HT1080 (cell line): Measurements from ENCODE around the gene ST3GAL5. TPM values are rescaled to one million over a fixed set of nuclear protein-coding genes. Genes with fewer than 3 reads are reported as not detected.
"Not testable (repeated sequence)": the region's sequence is repeated elsewhere in the genome, so short reads cannot be mapped to it uniquely, and the experiment has no call there.

Experiments used
- DNase-seq: peaks from one replicate; pipeline ENCODE4 v3.0.0-alpha.2; 2015; ENCODE audit warnings: low read depth
- polyA plus RNA-seq, 2 experiments: library from polyadenylated mRNA; depleted of rRNA; stranded (reverse); fragments of >200 nt; gene quantifications; 2 replicates each; pipeline ENCODE4 v1.2.3, GENCODE V29; 2015
- total RNA-seq: library from RNA; depleted of rRNA; stranded (reverse); fragments of >200 nt; shearing (Covaris generic); gene quantifications from 2 replicates; pipeline ENCODE4 v1.2.3, GENCODE V29; 2014; rRNA removed

Gene ST3GAL5
- total RNA-seq, result 1.2 TPM in 2 replicates
- polyA plus RNA-seq (2015; cell fraction: cytosol; rRNA removed), result 2.0 and 2.9 TPM in 2 replicates
- 2.4 and 2.5 TPM in 2 replicates for polyA plus RNA-seq (2015; cell fraction: nucleus; rRNA removed)

DNA sequence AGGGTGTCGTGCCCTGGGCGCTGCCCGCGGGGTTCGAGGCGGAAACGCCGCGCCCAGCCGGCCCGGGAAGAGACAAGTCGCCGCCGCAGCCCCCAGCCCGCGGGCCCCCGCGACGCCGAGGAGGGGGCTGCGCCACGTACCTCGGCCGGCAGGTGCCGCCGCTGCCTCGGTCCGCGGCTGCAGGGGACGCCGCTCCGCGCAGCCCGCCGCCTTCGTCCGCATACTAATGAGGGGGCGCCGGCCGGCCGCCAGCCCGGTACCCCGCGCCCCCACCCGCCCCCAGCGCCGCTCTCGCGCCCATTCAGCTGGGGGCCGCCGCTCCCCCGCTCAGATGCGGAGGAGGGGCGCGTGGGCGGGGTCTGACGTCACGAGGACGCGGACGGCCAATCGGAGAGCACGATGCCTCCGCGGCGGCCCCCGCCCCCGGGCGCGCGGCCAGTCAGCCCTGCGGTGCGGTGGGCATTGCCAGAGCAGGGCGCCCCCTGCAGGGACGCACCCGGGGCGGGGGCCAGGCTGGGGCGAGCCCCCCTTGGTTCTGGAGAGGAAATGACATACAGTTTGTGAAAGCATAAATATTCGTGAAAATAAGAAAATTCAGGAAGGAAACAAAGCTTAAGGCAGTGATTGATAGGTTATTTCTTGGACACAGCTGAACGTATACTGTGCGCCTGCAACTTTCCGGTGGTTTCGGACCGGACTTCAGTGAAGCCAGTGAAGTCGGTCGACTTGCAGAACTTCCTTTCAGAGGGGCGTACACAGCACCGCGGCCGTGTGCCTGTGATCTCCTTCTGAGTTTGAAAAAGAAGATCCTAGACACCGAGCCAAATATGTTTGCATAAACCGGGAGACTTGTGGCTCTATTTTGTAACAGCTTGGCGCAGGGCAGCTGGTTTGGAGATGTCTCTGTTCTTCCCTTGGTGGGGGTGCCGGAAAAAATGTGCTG lies at the start of gene ST3GAL5:
ST3GAL5 (minus strand) TSS at position 307 of the 943 bp plus-strand sequence; CDS start at position 222, 85 bp downstream.
- DNase-seq, result peak; percentile 68

DNA sequence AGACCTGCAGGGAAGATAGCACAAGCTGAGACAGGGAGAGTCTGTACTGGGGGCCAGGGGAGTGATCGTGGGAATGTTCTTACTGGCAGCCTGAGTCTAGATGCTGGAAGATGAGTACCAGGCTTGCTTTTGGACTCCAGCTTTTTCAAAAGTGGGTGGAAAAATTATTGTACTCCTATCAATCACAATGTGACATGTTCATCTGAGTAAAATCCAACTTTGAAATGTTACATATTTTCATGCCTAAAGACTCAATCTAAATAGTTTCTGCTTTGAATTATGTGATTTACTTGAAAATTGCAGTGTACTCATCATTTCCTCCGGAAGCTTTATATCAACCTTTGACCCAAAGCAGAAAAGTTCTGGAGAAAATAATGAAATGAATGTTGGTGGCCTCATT lies 49.7 kb upstream of the ST3GAL5 start:
- DNase-seq, result no peak

DNA sequence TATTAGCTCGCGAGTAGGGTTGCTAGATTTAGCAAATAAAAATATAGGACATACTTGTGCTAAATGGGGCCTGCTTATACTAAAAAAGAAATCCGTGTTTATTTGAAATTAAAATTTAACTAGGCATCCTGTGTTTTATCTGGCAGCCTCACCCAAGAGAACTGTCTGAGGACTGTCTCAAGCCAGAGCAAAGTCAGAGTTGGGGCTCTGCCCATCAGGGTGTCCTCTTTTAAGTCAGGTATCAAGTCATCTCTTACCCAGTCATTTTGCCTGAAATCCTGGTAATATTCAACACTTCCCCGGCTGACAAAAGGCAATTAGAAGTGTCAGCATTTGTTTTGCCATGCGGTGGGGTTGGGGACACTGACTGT lies 48.3 kb upstream of the ST3GAL5 start:
- no peak for DNase-seq

DNA sequence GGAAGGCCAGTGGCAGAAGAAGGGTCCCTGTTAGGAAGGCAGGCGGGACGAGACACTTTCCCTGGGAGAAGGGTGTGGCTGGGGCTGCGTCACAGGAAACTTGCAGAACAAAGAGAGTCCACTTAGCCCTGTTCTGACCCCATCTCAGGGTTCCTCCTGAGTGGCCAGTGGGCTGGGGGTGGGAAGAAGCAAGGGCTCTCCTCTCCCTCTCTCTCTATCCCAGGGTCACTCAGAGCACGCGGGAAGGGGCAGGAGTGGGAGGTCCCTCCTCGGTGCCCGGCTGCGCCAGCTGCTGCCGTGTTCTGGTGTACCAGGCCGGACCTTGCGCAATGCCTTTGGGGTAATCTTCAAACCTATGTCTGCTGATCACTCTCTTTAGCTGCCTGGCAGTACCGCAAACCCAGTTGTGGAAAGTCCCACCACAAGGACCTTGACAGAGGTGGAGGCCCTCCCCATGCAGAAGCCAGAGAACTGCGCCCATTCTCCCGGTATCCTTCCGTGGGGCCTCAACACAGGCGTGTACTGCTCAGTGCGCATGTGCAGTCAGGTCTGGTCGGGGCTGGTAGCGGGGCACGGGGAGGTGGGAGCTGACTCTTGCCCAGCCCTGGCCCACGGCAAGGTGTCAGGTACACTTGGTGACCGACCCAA lies 47.8 kb upstream of the ST3GAL5 start:
- no peak for DNase-seq

DNA sequence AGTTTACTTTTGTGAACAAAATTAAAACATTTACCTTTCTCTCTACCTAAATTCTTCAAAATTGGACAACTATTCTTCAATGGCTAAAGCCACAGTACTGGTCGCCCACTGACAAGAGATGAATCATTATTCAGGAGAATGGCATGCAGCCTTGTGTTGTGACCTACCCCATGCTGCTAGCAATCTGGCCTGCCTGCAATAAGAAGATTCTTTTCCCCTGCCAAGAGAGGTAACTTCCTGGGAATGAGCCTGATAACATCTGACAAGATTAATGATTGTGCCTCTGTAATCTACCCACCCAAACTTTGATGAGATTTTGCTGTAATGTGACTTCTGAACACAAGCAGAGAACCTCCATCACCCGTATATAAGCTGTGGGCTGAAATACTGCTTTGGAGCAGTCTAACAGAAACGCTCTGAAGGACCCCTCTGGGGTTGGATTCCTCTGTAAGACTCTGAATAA lies 47.0 kb upstream of the ST3GAL5 start:
- DNase-seq, result peak; percentile 61

DNA sequence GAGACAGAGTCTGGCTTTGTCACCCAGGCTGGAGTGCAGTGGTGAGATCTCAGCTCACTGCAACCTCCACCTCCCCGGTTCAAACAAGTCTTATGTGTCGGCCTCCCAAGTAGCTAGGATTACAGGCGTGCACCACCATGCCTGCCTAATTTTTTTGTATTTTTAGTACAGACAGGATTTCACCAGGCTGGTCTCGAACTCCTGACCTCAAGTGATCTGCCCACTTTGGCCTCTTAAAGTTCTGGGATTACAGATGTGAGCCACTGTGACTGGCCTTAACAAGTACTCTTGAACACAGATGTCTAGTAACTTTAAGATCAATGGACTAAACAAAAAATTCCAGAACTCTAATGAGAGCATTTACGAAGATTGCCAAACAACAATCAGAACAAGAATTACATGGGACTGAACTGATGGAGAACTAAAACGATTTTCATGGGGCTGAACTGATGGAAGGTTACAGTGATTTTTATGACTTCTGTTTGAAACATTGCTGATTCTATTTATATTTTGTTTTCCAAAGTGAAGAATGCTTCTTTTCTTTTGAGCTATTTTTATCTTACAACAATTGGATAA lies 46.5 kb upstream of the ST3GAL5 start:
- DNase-seq, result no peak

DNA sequence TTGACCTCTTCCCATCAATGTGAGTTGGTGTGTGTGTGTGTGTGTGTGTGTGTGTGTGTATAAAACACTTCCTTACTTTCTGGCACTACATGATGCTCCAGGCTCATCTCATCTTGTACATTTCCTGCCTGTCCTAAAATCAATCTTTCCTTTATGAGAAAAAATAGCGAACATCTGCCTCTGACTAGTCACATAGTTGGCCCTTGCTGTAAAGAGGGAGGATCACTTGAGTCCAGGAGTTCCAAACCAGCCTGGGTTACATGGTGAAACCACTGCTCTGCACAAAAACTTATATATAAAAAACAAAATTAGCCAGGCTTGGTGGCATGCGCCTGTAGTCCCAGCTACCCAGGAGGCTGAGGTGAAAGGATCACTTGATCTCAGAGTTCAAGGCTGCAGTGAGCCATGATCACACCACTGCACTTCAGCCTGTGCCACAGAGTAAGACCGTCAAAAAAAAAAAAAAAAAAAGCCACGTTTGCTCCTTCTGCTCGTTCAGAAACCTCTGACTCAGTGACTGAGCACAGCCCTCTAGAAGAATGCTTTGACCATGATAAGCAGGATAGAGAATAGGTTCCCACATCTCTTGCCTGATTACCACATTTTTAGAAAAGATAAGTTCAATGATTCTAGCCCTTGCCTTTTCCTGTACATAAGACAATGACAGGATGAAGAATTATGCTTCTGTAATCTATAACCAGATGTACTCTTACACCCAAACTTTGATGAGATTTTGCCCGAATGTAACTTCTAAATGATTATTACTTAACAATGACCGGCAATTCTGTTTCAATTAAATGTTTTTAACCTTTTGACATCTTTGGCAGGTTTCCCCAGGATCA lies 45.2 kb upstream of the ST3GAL5 start:
- peak; percentile 59 for DNase-seq

DNA sequence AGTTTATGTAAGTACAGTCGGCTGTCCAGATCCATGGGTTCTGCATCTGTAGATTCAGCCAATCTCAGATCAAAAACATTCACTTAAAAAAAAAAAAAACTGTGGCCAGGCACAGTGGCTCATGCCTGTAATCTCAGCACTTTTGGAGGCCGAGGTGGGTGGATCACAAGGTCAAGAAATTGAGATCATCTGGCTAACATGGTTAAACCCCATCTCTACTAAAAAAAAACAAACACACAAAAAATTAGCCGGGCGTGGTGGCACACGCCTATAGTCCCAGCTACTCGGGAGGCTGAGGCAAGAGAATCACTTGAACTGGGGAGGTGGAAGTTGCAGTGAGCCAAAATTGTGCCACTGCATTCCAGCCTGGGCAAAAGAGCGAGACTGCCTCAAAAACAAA lies 42.4 kb upstream of the ST3GAL5 start:
- DNase-seq, result not testable (repeated sequence)

DNA sequence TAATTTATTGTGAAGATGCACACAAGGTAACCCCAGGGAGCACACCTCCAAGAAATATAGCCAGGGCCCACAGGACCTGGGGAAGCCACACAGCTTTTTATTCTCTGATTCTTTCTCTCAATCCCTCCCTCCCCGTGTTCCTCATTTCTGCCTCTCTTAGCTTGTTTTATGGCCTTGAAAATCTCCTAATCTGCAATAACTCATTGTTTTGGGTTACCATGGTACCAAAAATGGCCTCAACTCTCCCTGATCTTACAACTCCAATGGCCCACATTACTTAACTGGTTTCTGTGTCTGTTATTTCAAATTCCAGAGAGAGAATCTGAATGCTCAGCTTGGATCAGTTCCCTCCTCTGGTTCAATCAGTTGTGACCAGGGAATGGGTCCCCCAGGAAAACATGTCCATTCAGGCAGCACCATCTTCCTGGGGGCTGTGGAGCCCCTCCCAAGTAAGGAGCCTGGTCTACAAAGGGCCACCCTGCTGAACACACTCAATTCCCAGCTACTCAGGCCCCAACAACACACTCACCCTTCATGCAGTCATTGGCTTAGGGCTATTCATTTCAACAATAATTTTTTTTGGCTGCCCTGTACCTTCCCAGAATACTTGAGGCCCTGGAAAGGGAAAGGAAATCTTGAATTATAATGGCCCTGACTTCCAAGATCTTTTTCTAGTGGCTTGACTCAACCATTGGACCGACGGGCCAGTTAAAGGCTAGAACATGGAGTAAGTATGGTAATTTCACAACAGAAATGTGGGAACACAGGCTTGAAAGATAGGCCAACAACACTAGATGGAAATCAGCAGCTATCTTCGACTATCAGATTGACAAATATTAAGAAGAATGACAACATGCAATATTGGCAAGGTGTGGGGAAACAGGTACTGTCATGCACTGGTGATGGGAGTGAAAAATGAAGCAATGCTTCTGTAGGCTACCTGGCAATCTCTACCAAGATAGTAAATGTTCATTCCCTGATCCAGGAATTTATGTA lies 41.6 kb upstream of the ST3GAL5 start:
- no peak for DNase-seq

DNA sequence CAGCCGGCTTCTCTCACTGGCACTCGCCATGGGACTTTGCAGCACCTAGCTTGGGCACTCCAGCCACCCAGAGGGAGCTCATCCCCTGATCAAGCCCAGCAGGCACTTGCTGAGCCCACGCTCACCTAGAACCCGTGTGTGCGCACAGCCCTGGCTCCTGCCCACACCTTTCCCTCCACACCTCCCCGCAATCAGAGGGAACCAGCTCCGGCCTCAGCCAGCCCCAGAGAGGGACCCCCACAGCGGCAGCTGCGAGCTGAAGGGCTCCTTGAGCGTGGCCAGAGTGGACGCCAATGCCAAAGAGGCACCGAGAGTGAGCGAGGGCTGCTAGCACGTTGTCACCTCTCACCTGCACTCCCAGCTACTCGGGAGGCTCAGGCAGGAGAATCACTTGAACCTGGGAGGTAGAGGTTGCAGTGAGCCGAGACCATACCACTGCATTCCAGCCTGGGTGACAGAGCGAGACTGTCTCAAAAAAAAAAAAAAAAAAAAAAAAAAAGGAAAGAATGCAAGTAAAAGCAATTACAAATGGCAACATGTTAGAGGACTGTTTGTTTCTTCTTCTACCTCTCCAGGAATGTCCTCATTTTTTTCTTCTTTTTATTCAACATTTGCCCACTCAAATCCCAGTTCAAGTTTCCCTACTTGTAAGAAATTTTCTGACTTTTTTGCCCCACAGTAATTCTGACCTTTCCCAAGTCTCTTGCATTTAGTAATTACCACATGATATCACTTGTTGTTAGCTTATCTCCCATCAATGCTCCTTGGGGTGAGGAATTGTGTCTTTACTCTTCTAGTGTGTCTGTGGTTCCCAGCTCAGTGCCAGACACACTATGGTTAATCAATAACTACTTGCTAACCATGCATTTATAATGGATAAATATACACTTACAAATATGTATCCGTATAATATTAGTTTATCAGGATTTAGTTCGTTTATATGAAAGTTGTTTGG lies 40.6 kb upstream of the ST3GAL5 start:
- no peak for DNase-seq

DNA sequence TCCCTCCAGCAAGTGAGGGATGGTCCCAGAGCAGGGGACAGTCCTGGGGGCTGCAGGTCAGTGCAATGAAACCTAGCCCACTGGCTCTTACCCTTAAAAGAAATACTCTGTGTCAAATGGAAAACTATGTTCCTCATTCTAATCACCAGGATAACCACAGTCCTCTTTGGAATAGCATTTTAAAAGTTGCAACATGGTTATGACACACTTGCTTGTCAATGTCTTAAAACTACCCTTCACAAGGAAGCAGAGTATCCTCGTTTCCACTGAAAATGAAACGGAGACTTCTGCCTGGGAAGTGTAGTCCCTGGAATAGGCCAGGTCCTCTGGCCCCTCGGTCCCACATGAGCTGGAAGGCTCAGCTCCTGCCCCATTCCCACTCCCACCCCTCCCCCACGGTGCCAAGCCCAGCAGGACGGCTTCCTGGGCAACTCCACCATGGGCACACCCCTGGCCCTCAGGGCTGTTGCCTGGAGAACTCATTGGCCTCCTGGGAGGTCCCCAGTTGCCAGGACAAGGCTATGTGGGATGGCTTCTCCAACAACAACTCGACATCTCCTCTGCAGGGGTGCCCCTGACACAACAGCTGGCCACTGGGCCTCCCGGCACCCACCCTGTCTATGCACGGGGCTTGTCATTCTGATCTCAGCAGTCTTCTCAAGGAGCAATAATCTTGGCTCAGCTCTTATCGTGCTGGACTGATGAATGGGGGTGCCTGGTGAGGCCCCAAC lies 38.3 kb upstream of the ST3GAL5 start:
- DNase-seq, result no peak

DNA sequence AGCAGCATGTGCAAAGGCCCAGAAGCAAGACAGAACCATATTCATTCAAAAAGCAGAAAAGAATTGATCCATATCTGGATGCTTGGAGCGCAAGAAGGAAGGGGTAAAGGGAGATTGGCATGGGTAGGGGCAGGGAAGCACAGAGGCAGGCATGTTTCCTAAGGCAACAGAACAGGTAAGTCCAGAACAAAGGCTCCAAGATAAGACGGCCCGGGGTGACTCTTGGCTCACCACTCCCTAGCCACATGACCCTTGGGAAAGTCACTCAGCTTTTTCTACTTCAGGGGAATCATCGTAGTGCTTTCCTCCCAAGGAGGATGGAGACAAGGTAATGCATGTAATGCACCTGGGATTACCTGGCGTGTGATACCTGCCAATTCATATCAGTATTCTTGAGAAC lies 37.7 kb upstream of the ST3GAL5 start:
- no peak for DNase-seq

DNA sequence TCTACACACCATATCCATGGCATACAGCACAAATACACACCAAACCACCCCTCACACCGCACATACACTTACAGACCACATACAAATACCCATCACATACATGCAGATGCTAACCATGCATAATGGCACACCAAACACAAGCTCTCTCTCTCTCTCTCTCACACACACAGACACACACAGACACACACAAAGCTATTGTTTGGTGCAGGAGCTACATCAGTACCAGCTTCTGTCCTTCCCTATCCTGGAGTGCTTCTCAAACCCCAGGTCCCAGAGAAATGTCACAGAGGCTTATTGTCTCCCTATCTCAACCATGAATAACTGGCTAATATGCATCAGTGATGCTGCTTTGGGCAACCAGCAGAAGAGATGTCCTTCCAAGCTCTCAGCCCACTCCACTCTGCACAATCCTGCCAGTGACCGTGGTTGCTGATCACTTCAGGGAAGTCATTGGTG lies 36.5 kb upstream of the ST3GAL5 start:
- DNase-seq, result no peak

DNA sequence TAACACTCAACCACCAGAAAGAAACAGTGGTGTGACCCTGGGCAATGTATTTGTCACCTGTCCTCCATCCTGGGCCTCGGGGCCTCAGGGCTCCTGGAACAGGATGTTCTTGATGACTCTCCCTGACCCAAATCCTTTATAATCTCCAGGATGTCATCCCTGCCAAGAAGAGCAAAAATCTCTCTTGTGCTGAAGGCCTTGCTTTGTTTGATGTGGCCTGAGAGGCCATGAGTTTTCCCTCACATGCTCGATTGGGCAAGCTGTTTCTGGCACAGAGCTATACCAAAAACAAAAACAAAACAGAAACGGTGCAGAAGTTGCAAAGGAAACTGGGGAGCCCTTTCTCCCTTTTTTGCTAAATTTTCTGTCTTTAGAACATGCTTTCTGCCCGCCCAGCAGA lies 35.7 kb upstream of the ST3GAL5 start:
- DNase-seq, result peak; percentile 66

DNA sequence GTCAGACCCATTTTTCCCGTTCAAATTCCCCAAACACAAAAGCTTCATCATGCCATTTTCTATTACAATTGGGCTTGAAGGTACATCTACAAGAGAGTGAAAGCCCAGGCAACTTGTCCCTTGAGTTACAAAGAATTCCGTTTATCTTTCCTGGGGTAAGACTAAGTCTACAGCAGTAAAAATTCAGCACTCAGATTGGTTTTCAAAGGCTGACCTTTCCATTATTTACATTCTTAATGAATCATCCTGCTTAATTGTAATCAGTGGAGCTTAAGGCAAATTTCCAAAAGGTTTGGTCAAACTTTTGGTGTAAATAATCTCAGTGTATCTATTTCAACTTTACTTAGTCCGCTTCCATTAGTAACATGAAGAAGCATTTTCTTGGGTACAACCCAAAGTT lies 33.4 kb upstream of the ST3GAL5 start:
- no peak for DNase-seq

DNA sequence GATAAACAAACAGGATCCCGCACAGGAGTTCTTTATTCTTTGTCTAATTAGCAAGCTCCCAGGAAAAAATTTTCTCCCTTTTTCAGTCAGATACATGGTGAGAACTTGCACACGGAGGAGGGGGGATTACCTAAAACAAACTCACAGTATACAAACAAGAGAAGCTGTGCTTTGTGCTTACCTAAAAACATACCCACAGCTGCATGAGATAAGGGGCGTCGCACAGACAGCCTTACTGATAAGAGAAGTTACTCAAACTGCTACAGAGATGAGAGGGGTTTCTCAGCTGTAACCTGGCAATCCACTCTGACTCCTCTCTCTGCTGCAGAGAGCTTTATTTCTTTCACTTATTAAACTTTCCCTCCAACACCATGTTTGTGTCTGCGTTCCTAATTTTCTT lies 32.9 kb upstream of the ST3GAL5 start:
- no peak for DNase-seq

DNA sequence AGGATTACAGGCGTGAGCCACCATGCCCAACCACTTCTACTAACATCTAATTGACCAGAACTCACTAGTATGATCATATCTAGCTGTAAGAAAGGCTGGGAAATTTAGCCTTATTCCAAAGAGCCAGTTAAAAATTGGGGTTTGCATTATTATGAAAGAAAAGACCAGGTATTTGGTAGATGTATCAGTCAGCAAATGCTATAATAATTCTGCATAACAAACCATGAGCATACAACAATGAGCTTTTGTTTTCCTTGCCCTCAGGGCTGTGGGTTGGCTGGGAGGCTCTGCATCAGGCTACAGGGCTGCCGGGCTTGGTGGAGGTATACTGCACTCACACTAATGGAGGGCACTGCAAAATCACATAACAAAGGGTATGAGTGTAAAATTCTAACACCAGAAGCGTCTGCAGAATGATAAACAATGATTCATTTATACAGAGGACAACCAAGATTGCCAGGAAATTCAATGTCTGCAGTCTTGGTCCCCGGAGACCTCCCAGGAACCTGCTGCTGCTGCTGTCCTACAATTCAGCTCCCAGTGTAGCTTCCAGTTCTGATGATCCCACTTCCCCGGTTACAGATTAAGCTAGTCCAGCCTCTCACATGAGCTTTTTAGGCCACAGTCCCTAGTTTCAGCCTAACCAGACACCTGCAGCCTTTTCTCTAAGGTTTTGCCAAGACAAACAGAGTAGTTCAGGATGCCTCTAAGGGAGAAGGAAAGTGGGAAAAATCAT lies 32.2 kb upstream of the ST3GAL5 start:
- DNase-seq, result peak; percentile 60
